ENCODE results near the gene C2CD4D.

C2CD4D gene

DNA sequence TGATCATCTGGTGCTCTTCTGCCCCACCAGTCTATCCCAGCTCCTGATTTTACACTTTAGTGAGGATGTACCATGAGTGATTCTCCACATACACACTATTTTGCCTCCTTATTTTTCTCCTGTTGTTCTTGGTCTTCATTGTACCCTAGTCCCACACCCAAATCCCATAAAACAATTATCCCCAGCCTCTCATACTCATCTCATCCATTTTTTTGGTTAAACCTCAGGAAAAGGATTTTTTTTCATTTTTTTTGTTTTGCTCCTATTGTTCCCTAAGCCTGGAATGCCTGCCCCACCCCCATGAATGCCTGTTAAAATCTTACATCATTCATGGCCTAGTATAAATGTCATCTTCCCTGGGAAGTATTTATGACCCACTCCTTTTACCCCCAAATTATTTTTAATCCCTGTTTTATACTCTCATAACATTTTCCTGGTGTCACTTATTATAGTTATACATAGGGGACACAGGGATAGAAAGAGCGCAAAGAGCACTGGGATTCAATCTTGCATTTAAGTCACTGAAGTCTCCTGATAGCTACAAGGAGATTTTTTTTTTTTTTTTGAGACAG is 29.5 kb downstream of the C2CD4D start:
- DNase-seq = no peak

DNA sequence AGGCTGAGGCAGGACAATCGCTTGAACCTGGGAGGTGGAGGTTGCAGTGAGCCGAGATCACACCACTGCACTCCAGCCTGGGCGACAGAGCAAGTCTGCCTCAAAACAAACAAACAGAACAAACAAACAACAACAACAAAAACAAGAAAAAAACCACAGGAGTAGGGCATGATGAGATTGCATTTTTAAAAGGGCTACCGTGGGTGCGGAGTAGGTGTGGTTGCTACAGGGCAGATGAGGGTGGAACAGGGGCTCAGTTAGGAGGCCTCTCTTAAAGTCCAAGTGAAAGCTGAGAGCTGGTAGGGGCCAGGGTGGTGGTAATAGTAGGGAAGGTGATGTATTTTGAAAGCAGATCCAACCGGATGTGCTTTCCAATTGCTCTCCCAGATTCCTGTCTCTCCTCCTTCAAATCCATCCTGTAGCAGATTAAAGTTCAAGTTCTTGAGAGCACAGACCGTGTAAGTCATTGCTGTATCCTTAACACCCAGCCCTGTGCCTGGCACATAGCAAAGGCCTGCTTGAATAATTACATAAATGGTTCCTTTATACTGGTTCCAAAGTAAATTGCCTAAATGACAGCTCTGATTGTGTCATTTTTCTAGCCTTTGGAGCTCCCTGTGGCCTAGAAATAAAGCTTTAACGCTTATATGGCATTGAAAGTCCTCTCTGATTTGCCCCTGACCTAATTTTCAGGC is 30.2 kb downstream of the C2CD4D start:
- DNase-seq = no peak

DNA sequence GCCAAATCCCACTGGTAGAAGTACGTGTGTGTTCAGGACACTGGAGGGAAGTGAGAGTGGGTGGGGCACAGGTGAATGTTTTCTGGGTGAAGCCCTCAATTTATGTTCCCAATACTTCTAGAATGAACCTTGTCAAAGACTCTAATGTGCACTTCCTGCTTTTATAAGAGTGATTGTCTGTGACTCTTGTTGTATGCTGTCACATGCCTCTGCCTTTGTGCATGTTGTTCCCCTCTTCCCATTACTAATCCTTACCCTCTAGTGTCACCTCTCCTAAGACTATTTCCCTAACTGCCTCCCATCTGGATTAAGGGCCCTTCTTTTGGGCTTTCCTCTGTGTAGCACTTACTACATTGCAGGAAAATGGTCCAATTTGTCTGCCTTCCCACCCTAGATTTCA is 31.9 kb downstream of the C2CD4D start:
- no peak for DNase-seq

DNA sequence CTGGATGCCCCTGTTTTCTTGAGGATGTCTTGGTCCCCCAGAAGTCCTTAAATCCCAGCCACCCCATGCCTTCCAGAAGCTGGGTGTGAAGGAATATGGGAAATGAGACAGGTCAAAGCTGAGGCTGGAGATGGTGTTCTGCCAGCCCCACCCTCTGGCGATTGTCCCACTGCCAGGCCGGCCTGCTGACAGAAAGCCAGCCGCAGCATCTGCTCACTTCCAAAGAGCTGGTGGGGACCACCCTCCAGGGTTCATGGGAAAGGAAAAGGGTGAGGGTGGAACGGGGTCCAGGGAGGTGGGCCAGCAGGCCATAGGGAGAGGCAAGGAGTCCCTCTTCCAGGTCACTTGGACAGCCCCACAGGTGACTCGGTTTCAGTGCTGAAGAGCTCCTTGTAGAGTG is 32.5 kb downstream of the C2CD4D start:
- DNase-seq = no peak

DNA sequence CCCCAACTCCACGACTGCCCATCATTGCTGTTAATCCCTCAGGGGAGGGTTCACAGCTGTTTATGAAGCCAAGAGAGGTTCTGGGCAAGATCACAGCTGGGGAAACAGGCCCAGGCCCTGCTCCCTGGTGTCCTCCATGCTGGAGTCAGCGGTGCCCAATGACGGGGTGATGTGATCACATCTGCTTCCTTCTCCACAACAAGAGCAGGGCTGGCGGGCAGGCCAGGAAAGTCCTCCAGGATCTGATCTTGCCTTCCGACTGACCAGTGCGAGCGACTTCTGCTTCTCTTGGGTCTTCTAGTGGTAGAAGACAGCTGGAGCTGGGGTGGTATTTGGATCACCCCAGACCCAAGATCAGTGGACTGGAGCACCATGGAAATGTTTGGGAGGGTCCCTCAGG is 33.5 kb downstream of the C2CD4D start:
- DNase-seq = no peak

GRCh38 chr1:151805066-151805820 is 34.4 kb downstream of the C2CD4D start, which contains the start of gene LINGO4:
TSS of gene LINGO4 (minus strand) at chr1:151805419. CDS start at chr1:151802704, 2,715 bp downstream.
- DNase-seq = no peak

DNA sequence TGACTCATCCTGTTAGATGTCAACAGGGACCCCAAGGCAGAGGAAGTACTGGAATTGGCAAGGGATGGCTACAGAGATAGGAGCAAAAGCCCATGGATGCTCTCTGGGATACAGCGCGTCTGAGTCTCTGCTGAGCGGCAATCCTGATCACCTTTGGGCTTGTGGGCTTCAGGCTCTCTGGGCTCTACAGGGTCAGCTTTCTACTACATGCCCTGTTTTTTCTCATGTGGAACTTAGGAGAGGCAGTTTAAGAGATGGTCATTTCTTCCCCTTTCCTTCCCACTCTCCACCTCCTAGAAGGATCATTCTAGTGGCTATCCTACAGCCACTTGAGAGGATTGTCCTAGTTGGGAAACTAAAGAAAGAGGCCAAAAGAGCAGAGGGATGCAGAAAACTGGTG is 35.7 kb downstream of the C2CD4D start:
- DNase-seq = no peak

DNA sequence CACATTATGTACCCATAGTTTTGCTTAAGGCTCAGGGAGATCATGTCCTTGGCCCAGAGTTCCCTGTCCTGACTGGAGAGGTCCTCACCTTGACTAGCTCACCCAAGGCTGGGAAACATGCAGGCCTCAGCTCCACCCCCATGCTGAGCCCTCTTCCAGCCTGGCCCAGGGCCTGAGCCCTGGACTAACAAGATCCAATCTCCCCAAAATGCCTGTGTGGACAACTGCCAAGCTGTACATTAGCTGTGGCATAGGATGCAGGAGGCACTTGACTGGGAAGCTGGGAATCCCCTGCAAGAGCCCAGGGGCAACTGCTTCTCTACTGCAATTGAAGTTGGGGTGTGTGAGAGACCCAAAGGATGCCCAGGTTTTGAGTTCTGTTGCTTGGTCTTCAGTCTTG is 36.5 kb downstream of the C2CD4D start:
- DNase-seq = no peak

GRCh38 chr1:151802372-151802771 is 37.2 kb downstream of the C2CD4D start:
- DNase-seq = no peak

DNA sequence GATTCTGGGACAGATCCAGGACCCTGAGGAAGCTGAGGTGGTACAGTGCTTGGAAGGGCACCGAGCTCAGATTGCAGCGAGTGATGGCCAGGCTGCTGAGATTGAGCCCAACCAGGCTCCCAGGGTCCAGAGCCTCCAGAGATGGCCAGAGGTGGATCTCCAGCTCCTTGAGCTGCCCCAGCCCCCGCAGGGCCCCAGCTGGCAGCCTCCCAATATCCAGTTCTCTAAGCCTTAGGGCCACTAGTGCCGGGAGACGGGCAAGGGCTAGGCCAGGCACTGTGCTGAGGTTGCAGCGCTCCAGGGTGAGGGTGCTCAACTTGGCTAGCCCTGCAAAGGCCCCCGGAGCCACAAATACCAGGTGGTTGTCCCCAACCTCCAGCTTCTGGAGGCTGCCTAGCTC is 37.8 kb downstream of the C2CD4D start:
- no peak for DNase-seq

DNA sequence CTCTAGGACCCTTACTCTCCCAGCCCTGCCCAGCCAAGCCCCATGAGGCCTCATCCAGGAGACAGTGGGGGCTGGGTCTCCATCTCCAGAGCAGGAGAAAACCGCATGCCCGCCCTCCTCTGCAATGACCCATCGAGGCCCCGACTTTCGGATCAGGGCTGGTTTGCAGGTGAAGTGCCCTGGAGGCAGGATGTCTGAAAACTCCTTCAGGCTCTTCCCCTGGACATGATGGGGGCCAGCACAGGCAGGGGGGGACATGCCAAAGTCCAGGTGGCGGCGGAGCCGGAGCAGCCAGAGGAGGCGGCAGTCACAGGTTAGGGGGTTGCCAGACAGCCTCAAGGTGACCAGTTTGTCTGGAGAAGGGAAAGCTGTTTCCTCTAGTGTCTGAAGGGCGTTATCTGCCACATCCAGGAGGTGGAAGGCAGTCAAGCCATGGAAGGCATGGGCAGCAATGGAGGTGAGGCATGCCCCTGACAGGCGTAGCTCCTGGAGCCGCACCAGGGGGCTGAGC is 38.3 kb downstream of the C2CD4D start:
- no peak for DNase-seq

DNA sequence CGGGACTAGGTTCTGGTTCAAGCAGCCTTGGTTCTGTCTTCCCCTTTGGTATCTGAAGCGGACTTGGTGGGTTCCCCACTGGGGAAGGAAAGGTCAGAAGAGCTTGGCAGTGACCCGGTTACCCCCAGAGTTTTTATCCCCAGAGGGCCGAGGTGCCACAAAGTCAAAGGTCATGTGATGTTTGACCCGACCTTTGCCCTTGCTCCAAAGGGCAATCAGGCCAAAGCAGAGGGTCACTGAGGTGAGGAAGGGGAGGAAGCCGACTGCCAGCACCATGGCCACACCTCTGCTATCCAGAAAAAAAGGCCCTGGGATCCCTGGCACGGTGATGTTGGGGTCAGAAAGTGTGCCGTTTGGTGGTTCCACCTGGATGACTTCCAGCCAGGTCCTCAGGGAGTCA is 38.8 kb downstream of the C2CD4D start:
- no peak for DNase-seq

DNA sequence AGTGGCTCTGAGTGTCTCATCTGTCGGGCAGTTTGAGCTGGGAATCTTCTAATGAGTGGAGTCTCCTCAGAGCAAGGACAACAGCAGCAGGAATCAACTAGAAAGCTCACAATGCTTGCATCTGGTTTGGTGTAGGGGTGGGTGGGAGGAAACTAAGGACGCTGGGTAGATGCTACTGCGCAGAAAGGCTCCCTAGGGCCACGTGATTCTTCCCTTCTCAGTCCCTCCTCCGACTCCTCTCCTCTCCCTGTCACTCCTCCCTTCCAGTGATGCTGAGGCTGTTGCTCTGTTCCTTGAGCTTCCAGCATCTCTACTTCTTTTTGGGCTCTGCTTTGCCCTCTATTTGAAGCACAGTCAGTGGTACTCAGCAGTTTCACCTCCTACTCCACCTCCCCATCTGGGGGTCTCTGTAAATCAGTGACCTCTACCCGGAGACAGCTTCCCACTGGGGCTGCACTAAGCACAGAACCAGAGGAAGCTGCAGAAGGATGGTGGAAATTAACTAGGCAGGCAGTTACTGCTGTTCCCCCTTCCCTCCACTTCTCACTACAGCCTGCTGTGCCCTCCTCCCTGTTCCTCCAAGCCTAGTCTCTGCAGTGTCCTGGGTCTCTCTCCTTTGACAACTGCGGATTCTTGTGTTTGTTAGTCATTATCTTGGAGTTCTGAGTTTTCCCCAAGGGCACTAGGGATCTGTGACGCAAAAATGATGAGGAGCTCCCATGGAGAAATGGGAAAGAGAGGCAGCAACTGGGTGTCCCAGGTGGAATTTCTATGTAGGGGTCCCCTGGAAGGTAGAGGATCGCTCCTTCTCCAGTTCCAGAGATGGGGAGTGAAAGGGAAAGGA is 40.2 kb downstream of the C2CD4D start:
- DNase-seq = no peak

DNA sequence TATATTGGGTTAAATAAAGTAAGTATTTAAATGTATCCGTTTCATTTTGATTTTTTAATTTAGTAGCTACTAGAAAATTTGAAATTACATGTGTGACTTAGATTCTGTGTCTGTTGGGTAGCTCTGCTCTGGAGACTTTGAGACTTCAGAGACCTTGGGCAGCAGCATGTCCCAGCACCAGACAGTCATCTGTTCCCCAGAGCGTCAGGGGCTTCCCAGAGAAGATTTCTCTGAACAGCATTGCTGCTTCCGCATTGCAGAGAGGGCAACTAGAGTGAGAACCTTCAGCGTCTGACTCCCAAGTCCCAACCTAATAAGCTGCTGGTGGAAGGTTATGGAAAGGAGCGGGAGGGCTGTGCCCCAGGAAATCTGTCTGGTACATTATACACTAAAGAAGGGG is 41.0 kb downstream of the C2CD4D start:
- DNase-seq = no peak

DNA sequence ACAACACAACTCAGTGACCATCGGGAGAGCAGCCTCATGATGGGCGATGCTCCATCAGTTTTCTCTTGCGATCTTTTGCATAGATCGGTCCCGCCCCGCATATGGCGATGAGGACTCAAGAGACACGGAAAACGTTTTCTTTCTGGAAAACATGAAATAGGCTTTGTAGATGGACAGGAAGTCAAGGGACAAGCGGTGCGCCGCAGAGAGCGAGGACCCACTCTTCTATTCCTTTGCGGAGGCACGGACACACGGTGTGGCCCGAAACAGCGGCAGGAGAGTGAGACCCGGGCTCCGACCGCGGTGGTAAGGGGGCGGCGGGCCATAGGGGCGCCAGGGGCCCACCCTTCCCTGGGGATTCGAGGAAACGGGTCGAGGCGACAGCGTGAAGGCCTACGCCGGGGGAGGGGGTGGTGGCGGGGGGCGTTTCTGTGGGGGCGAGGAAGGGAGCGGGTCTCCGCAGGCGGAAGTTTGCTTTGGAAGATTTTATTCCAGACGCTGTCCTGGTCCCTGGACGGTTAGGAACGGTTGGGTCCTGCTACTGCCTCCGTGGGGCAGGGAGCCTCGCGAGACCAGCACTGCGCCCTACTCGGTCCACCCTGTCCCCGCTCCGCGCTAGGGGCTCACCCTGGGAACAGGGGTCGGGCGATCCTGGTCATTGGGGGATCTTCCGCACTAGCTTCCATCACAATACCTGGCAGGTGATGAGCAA is 48.5 kb downstream of the C2CD4D start:
- no peak for DNase-seq

- peak; percentile 75 for DNase-seq
Observed at GRCh38 chr1:151790071-151790939, 49.3 kb downstream of the C2CD4D start, which contains the start of gene TDRKH. TSS of gene TDRKH (minus strand) at chr1:151790500. CDS start at chr1:151783022, 7,478 bp downstream.

Data from cortex of kidney (tissue), 1 donor.